ENCODE data around the gene PHETA1. TPM values are rescaled to one million over a fixed set of nuclear protein-coding genes. Genes with fewer than 3 reads are reported as not detected.

PHETA1 gene
- total RNA-seq (2014; rRNA removed; shearing (Covaris generic)), result 1.8 and 8.5 TPM in 2 replicates

- H3K36me3 ChIP-seq, result peaks cover 3% of the 10 kb centered on the region; the same call in 1 of the 2 replicates
- no peaks in the 10 kb centered on the region for H3K9me3 ChIP-seq (replicated peaks)
- DNase-seq (ENCODE audit: low read depth in 1 of 2, low spot score in 2 of 2), result peak; percentile 73 to 92
- H3K27me3 ChIP-seq (replicated peaks), result no peaks in the 10 kb centered on the region
- peak within 1 kb of the TSS; percentile 85 for H3K4me3 ChIP-seq
- H3K27ac ChIP-seq, result no peak within 1 kb of the TSS
- H3K4me1 ChIP-seq (replicated peaks), result peaks cover 15% of the 10 kb centered on the region
Measured at GRCh38 chr12:111368788-111369495, at the start of gene PHETA1. Gene PHETA1 (minus strand): TSS chr12:111369095. CDS start chr12:111363427, 5,668 bp downstream.

- H3K9me3 ChIP-seq (replicated peaks), result no peaks in the 10 kb centered on the region
- H3K4me3 ChIP-seq, result no peak overlapping the region
- H3K4me1 ChIP-seq (replicated peaks), result peaks cover 12% of the 10 kb centered on the region
- DNase-seq (ENCODE audit: low read depth in 1 of 2, low spot score in 2 of 2), result no peak
- H3K36me3 ChIP-seq, result peaks cover 46% of the 10 kb centered on the region
- H3K27ac ChIP-seq, result no peak overlapping the region
- no peaks in the 10 kb centered on the region for H3K27me3 ChIP-seq (replicated peaks)
Measured at GRCh38 chr12:111418594-111418880, 49.6 kb upstream of the PHETA1 start.

GRCh38 chr12:111417784-111418593 lies 49.1 kb upstream of the PHETA1 start:
- H3K36me3 ChIP-seq, result peaks cover 46% of the 10 kb centered on the region
- DNase-seq (ENCODE audit: low read depth in 1 of 2, low spot score in 2 of 2), result no peak
- H3K4me3 ChIP-seq, result no peak overlapping the region
- H3K9me3 ChIP-seq (replicated peaks), result no peaks in the 10 kb centered on the region
- no peaks in the 10 kb centered on the region for H3K27me3 ChIP-seq (replicated peaks)
- H3K4me1 ChIP-seq (replicated peaks), result peaks cover 18% of the 10 kb centered on the region
- no peak overlapping the region for H3K27ac ChIP-seq

DNA sequence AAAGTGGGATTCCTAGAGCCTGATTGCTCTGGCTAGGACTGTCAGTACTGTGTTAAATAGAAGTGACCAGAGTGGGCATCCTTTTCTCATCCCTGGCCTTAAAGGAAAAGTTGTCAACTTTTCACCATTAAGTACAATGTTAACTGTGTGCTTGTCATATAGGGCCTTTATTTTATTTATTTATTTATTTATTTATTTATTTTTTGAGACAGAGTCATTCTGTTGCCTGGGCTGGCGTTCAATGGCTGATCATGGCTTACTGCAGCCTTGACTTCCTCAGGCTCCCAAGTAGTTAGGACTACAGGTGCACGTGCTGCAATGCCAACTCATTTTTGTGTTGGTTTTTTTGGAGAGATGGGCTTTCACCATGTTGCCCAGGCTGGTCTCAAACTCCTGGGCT lies 48.4 kb upstream of the PHETA1 start:
- no peak overlapping the region for H3K4me3 ChIP-seq
- no peak overlapping the region for H3K27ac ChIP-seq
- DNase-seq (ENCODE audit: low read depth in 1 of 2, low spot score in 2 of 2), result no peak
- peaks cover 25% of the 10 kb centered on the region for H3K4me1 ChIP-seq (replicated peaks)
- peaks cover 46% of the 10 kb centered on the region for H3K36me3 ChIP-seq
- H3K27me3 ChIP-seq (replicated peaks), result no peaks in the 10 kb centered on the region
- H3K9me3 ChIP-seq (replicated peaks), result no peaks in the 10 kb centered on the region

GRCh38 chr12:111414711-111415252 lies 45.9 kb upstream of the PHETA1 start:
- Histone ChIP-seq H3K36me3 (peaks cover 37% of the 10 kb centered on the region), H3K27me3 (replicated peaks) (no peaks in the 10 kb centered on the region), H3K27ac (no peak overlapping the region), H3K4me3 (no peak overlapping the region), H3K9me3 (replicated peaks) (no peaks in the 10 kb centered on the region), H3K4me1 (replicated peaks) (peaks cover 50% of the 10 kb centered on the region)
- DNase-seq (ENCODE audit: low read depth in 1 of 2, low spot score in 2 of 2), result no peak

DNA sequence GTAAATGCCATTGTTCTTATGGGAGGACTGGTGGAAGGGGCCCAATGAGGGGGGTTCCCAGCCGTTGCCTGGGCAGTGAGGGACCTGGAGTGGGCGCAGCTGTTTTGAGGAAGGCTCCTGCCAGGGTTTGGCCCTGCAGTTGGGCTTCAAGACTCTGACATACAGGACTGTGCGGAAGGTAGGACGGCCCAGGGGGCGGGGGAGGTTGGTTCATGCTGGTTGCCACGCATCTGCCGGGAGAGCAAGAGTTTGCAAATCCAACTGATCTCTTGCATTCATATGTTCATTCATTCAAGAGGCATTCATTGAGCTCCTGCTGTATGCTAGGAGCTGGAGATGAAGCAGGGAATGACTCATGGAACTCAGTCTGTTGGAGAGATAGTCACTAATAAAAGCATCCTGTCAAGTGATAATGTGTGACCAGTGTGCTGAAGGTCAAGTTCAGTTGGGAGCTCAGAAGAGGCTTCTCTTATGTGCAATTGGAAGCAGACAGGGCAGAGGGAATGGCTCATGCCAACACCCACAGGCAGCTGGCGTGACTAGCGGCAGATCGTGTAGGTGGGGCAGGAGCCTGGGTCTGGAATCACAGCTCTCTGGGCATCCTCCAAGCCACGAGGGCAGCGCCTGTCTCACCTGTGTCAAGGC lies 44.7 kb upstream of the PHETA1 start:
- Histone ChIP-seq H3K36me3 (peaks cover 38% of the 10 kb centered on the region), H3K27me3 (replicated peaks) (no peaks in the 10 kb centered on the region), H3K4me3 (no peak overlapping the region), H3K4me1 (replicated peaks) (peaks cover 62% of the 10 kb centered on the region), H3K27ac (peak overlapping the region; percentile 34), H3K9me3 (replicated peaks) (no peaks in the 10 kb centered on the region)
- no peak for DNase-seq (ENCODE audit: low read depth in 1 of 2, low spot score in 2 of 2)

- Histone ChIP-seq H3K27ac (no peak overlapping the region; the same call in 1 of the 2 replicates), H3K9me3 (replicated peaks) (no peaks in the 10 kb centered on the region), H3K4me1 (replicated peaks) (peaks cover 68% of the 10 kb centered on the region), H3K27me3 (replicated peaks) (no peaks in the 10 kb centered on the region), H3K36me3 (peaks cover 40% of the 10 kb centered on the region), H3K4me3 (no peak overlapping the region)
- DNase-seq (ENCODE audit: low read depth in 1 of 2, low spot score in 2 of 2), result no peak
Measured at GRCh38 chr12:111412830-111413441, 44.0 kb upstream of the PHETA1 start.

- Histone ChIP-seq H3K27me3 (replicated peaks) (no peaks in the 10 kb centered on the region), H3K4me3 (no peak overlapping the region), H3K36me3 (peaks cover 37% of the 10 kb centered on the region), H3K4me1 (replicated peaks) (peaks cover 76% of the 10 kb centered on the region), H3K9me3 (replicated peaks) (no peaks in the 10 kb centered on the region), H3K27ac (peak overlapping the region; percentile 27)
- no peak for DNase-seq (ENCODE audit: low read depth in 1 of 2, low spot score in 2 of 2)
Measured at GRCh38 chr12:111412007-111412829, 43.3 kb upstream of the PHETA1 start.

DNA sequence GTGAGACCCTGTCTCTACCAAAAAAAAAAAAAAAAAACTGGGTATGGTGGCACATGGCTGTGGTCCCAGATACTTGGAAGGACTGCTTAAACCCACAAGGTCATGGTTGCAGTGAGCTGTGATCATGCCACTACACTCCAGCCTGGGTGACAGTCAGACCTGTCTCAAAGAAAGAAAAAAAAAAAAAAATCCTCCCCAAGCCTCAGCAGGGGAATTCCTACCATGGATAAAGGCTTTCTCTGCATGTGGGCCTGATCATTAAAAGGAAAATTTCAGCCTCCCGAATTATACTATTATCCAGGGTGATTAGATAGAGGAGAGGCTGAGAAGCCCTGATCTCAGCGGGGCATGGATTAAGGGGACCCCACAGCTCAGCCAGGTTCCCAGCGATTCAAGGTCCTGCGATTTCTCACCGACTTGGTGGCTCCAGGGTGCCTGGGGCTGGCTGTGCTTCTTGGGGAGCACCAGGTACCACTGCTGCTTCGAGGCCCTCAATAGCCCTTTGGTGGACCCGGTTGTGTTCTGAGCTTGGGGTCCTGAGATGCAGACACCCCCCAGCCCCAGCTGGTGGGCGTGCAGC lies 42.4 kb upstream of the PHETA1 start:
- peaks cover 82% of the 10 kb centered on the region for H3K4me1 ChIP-seq (replicated peaks)
- H3K4me3 ChIP-seq, result no peak overlapping the region

DNA sequence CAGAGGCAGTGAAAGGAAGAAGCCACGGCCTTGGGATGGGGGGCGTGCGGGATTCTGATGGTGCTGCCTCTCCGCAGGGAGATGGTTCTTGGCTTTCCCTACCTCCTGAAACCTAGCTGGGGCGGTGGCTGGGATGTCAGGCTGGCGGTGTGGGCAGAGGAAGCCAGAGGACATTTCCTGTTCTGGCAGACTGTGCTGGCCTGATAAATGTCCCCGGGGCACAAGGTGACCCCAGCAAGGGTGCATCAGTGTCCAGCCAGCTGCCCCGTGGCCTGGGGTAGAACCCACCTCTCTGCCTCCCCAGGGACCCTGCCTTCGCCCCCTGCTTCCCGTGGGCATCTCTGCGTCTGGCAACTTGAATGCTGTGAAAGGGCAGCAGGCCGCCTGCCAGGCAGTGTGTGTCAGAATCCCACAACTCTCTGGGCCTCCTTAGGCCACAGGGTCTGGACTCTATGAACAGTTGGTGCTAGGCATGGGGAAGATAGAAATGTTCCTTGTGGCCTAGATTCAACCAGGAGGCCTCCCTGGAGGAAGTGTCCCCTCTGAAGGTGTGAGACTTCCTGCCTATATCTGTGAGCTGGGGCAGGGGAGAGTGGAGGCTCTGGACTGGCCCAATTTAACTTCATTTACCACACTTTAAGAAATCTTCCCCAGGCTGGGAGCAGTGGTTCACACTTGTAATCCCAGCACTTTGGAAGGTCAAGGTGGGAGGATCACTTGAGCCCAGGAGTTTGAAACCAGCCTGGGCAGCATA lies 41.7 kb upstream of the PHETA1 start:
- H3K4me3 ChIP-seq, result no peak overlapping the region
- H3K27ac ChIP-seq, result peak overlapping the region; percentile 77
- H3K27me3 ChIP-seq (replicated peaks), result no peaks in the 10 kb centered on the region
- peaks cover 38% of the 10 kb centered on the region for H3K36me3 ChIP-seq
- peaks cover 82% of the 10 kb centered on the region for H3K4me1 ChIP-seq (replicated peaks)
- H3K9me3 ChIP-seq (replicated peaks), result no peaks in the 10 kb centered on the region
- no peak for DNase-seq (ENCODE audit: low read depth in 1 of 2, low spot score in 2 of 2)

More for the DNA sequence above, 42.4 kb upstream of the PHETA1 start:
- Histone ChIP-seq H3K36me3 (peaks cover 35% of the 10 kb centered on the region), H3K9me3 (replicated peaks) (no peaks in the 10 kb centered on the region), H3K27ac (peak overlapping the region; percentile 77; the same call in 1 of the 2 replicates), H3K27me3 (replicated peaks) (no peaks in the 10 kb centered on the region)
- DNase-seq (ENCODE audit: low read depth in 1 of 2, low spot score in 2 of 2), result no peak

DNA sequence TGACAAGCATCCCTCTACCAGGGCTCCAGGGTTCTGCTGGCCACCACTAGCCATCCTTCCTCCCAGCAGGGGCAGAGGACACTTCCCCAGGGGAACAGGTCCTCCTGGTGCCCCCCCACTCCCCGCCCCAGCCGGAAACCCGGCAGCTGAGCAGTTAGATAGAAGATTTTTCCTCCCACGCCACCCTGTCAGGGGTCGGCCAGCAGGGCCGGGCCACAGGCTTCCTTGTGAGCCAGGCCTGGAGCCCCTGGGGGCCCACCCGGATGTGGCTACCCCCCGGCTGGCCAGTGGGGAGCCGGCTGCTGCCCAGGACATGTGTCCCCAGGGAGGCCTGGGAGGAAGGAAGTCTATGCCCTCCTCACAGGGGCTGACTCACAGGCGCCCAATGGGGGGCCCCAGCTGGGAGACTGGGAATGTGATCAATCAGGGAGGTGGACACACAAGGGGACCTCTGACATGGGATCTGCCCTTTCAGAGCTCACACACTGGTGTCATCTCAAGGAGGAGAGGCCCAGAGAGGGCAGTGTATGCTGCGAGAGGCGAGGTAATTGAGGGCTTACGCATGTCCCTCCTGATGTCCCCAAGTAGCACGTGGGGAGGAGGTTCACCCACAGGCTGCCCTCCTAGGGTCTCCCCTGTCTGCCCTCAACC lies 41.0 kb upstream of the PHETA1 start:
- DNase-seq (ENCODE audit: low read depth in 1 of 2, low spot score in 2 of 2), result peak; percentile 84 to 90
- Histone ChIP-seq H3K4me3 (peak overlapping the region; percentile 9), H3K27me3 (replicated peaks) (no peaks in the 10 kb centered on the region), H3K4me1 (replicated peaks) (peaks cover 86% of the 10 kb centered on the region), H3K36me3 (peaks cover 38% of the 10 kb centered on the region), H3K9me3 (replicated peaks) (no peaks in the 10 kb centered on the region), H3K27ac (peak overlapping the region; percentile 77)

GRCh38 chr12:111409403-111409779 lies 40.5 kb upstream of the PHETA1 start:
- Histone ChIP-seq H3K27me3 (replicated peaks) (no peaks in the 10 kb centered on the region), H3K27ac (peak overlapping the region; percentile 77), H3K4me1 (replicated peaks) (peaks cover 87% of the 10 kb centered on the region), H3K9me3 (replicated peaks) (no peaks in the 10 kb centered on the region), H3K4me3 (peak overlapping the region; percentile 9), H3K36me3 (peaks cover 38% of the 10 kb centered on the region)
- no peak for DNase-seq (ENCODE audit: low read depth in 1 of 2, low spot score in 2 of 2)
